HL-60 (cell line): ENCODE measurements around the gene EML6.

Experiments used
- DNase-seq, 2 experiments: peaks; one replicate each; pipeline ENCODE4 v3.0.0-alpha.2; 2010 to 2020; ENCODE audit warnings: low read depth in 1 of 2, low spot score in 1 of 2
- H3K27ac ChIP-seq: fragments of 250-450 bp; sonication (Bioruptor Pico); replicated peaks from 2 replicates; pipeline ENCODE4 v1.5.1; 2020; ENCODE audit warnings: mild to moderate bottlenecking, moderate library complexity
- H3K27me3 ChIP-seq: fragments of 250-450 bp; sonication (Bioruptor Pico); 2 replicates; pipeline ENCODE4 v1.5.1; 2021; ENCODE audit warnings: mild to moderate bottlenecking, moderate library complexity; ENCODE audit not compliant: insufficient read depth, poor library complexity, severe bottlenecking
- H3K4me3 ChIP-seq: replicated peaks from 2 replicates; pipeline ENCODE4 v1.5.1; 2011; ENCODE audit warnings: mild to moderate bottlenecking, control low read depth, low read length; ENCODE audit not compliant: insufficient read depth
- CTCF ChIP-seq: IDR thresholded peaks from one replicate; pipeline ENCODE4 v1.5.1; 2011; ENCODE audit warnings: low read length, control low read depth, inconsistent platforms; ENCODE audit not compliant: insufficient read depth
- GABPA ChIP-seq: IDR thresholded peaks from 2 replicates; pipeline ENCODE4 v1.6.1; 2012; ENCODE audit warnings: low read depth
- POLR2AphosphoS5 ChIP-seq: IDR thresholded peaks from 2 replicates; pipeline ENCODE4 v1.6.1; 2012; ENCODE audit warnings: low read depth
- SPI1 ChIP-seq: IDR thresholded peaks from 2 replicates; pipeline ENCODE4 v1.6.1; 2012; ENCODE audit warnings: low read depth, mild to moderate bottlenecking, borderline replicate concordance
- TF ChIP-seq, protein P1 (sequence below): IDR thresholded peaks from 2 replicates; pipeline ENCODE4 v1.6.1; 2012; ENCODE audit warnings: low read depth; ENCODE audit not compliant: insufficient replicate concordance

The EML6 gene

DNA sequence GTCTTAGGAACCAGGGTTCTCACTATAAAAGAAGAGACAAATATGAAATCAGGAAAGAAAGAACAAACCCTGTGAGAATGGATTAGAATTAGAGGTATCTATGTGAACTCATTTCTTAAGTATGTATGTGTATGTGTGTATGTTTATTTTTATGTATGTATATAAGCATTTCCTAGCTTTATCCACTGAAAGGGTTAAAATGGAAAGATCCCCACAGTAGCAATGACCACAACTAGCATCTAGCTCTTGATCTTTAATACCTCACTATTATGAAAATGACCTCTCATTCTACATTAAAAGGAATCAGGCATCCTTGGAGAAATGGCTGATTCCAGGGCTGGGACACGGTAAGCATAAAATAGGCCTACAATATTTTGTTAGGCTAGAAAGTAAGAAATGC lies 295.2 kb downstream of the EML6 start:
- Histone ChIP-seq H3K27me3 (no peaks in the 10 kb centered on the region), H3K4me3 (no peak overlapping the region), H3K27ac (peak overlapping the region; percentile 65)
- DNase-seq: no peak
- TF ChIP-seq GABPA: no peak
- no peak for TF ChIP-seq SPI1
- no peak for TF ChIP-seq CTCF
- no peak for TF ChIP-seq POLR2AphosphoS5
- TF ChIP-seq, protein P1, sequence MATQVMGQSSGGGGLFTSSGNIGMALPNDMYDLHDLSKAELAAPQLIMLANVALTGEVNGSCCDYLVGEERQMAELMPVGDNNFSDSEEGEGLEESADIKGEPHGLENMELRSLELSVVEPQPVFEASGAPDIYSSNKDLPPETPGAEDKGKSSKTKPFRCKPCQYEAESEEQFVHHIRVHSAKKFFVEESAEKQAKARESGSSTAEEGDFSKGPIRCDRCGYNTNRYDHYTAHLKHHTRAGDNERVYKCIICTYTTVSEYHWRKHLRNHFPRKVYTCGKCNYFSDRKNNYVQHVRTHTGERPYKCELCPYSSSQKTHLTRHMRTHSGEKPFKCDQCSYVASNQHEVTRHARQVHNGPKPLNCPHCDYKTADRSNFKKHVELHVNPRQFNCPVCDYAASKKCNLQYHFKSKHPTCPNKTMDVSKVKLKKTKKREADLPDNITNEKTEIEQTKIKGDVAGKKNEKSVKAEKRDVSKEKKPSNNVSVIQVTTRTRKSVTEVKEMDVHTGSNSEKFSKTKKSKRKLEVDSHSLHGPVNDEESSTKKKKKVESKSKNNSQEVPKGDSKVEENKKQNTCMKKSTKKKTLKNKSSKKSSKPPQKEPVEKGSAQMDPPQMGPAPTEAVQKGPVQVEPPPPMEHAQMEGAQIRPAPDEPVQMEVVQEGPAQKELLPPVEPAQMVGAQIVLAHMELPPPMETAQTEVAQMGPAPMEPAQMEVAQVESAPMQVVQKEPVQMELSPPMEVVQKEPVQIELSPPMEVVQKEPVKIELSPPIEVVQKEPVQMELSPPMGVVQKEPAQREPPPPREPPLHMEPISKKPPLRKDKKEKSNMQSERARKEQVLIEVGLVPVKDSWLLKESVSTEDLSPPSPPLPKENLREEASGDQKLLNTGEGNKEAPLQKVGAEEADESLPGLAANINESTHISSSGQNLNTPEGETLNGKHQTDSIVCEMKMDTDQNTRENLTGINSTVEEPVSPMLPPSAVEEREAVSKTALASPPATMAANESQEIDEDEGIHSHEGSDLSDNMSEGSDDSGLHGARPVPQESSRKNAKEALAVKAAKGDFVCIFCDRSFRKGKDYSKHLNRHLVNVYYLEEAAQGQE: no peak

DNA sequence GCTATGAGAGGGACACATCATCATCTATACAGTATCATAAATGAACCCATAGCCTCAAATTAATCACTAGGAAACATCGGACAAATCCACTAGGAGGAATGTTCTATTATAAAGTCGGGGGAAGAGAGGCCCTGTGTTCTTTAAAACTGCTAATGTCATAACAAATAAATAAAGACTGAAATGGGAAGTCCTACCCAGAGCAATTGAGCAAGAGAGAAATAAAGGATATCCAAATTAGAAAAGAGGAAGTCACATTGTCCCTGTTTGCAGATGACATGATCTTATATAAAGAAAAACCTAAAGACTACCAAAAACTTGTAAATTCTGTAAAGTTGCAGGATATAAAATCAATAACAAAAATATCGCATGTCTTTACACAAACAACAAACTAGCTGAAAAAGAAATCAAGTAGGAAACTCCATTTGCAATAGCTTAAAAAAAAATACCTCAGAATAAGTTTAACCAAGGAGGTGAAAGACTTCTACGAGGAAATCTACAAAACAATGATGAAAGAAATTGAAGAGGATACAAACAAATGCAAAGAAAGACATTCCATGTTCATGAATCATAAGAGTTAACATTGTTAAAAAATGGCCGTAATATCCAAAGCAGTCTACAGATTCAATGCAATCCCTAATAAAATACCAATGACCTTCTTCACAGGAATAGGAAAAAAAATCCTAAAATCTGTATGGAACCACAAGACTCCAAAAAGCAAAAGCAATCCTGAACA lies 296.2 kb downstream of the EML6 start:
- Histone ChIP-seq H3K27me3 (no peaks in the 10 kb centered on the region), H3K4me3 (no peak overlapping the region), H3K27ac (peak overlapping the region; percentile 65)
- no peak for TF ChIP-seq GABPA
- peak; percentile 100 for TF ChIP-seq SPI1
- DNase-seq: peak; percentile 48 to 57
